HFFc6 (cell line): ENCODE measurements around the gene PHF3. TPM values are rescaled to one million over a fixed set of nuclear protein-coding genes. Genes with fewer than 3 reads are reported as not detected.

Source experiments
- DNase-seq: peaks from one replicate; pipeline ENCODE4 v3.0.0-alpha.2; 2018
- H3K27ac Mint-ChIP-seq: 2 replicates; pipeline ENCODE4 v1.8.0; 2020; ENCODE audit warnings: mild to moderate bottlenecking, mixed read lengths
- H3K27me3 Mint-ChIP-seq: 2 replicates; pipeline ENCODE4 v1.8.0; 2021; ENCODE audit warnings: mild to moderate bottlenecking, moderate library complexity, mixed read lengths; ENCODE audit not compliant: insufficient read depth
- H3K36me3 Mint-ChIP-seq: 2 replicates; pipeline ENCODE4 v1.8.0; 2021; ENCODE audit warnings: low read depth, mixed read lengths
- H3K4me1 Mint-ChIP-seq: 2 replicates; pipeline ENCODE4 v1.8.0; 2020; ENCODE audit warnings: low read depth, mixed read lengths
- H3K4me3 Mint-ChIP-seq: 2 replicates; pipeline ENCODE4 v1.8.0; 2020; ENCODE audit warnings: mild to moderate bottlenecking, moderate library complexity, mixed read lengths
- H3K9me3 Mint-ChIP-seq: 2 replicates; pipeline ENCODE4 v1.8.0; 2020; ENCODE audit warnings: mild to moderate bottlenecking, mixed read lengths
- total RNA-seq, 6 experiments: library from RNA; stranded (reverse); fragmentation: NEBNext Ultra II Directional; extraction: Animal tissue kit (Norgen Biotek cat#: 25700); gene quantifications; 2 replicates in 1 of 6; 3 replicates in 5 of 6; pipeline ENCODE4 v1.2.3, GENCODE V29; 2021
- TF ChIP-seq, protein P1 (sequence below): fragments of 200-600 bp; sonication (generic); IDR thresholded peaks from 2 replicates; pipeline ENCODE4 v1.5.0; 2021; ENCODE audit warnings: antibody characterized with exemption, mild to moderate bottlenecking

The PHF3 gene
- total RNA-seq, 6 experiments from 2014 or later, result 22.4 to 27.8 (median 26.2) TPM

- H3K4me1 Mint-ChIP-seq, result 0 out of 2 replicates have a peak, but pooled peaks cover 6% of the 10 kb centered on the region
- H3K4me3 Mint-ChIP-seq, result no peak overlapping the region
- H3K9me3 Mint-ChIP-seq, result no peaks in the 10 kb centered on the region
- peaks cover 14% of the 10 kb centered on the region for H3K27me3 Mint-ChIP-seq
- TF ChIP-seq, protein P1, sequence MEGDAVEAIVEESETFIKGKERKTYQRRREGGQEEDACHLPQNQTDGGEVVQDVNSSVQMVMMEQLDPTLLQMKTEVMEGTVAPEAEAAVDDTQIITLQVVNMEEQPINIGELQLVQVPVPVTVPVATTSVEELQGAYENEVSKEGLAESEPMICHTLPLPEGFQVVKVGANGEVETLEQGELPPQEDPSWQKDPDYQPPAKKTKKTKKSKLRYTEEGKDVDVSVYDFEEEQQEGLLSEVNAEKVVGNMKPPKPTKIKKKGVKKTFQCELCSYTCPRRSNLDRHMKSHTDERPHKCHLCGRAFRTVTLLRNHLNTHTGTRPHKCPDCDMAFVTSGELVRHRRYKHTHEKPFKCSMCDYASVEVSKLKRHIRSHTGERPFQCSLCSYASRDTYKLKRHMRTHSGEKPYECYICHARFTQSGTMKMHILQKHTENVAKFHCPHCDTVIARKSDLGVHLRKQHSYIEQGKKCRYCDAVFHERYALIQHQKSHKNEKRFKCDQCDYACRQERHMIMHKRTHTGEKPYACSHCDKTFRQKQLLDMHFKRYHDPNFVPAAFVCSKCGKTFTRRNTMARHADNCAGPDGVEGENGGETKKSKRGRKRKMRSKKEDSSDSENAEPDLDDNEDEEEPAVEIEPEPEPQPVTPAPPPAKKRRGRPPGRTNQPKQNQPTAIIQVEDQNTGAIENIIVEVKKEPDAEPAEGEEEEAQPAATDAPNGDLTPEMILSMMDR, result no peak
- DNase-seq, result no peak
- no peaks in the 10 kb centered on the region for H3K36me3 Mint-ChIP-seq
- H3K27ac Mint-ChIP-seq, result no peak overlapping the region
Observed at GRCh38 chr6:63611560-63611959, 24.0 kb upstream of the PHF3 start.

GRCh38 chr6:63615590-63615989 is 20.0 kb upstream of the PHF3 start:
- TF ChIP-seq, protein P1, result no peak
- no peaks in the 10 kb centered on the region for H3K36me3 Mint-ChIP-seq
- H3K27me3 Mint-ChIP-seq, result peaks cover 19% of the 10 kb centered on the region
- DNase-seq, result no peak
- no peak overlapping the region for H3K27ac Mint-ChIP-seq
- H3K4me3 Mint-ChIP-seq, result no peak overlapping the region
- no peaks in the 10 kb centered on the region for H3K9me3 Mint-ChIP-seq
- 0 out of 2 replicates have a peak, but pooled peaks cover 6% of the 10 kb centered on the region for H3K4me1 Mint-ChIP-seq

GRCh38 chr6:63624091-63624490 is 11.5 kb upstream of the PHF3 start:
- Mint-ChIP-seq H3K36me3 (no peaks in the 10 kb centered on the region), H3K4me3 (no peak overlapping the region), H3K4me1 (no peaks in the 10 kb centered on the region), H3K9me3 (no peaks in the 10 kb centered on the region), H3K27ac (no peak overlapping the region), H3K27me3 (peaks cover 13% of the 10 kb centered on the region)
- TF ChIP-seq, protein P1, result no peak
- no peak for DNase-seq

DNA sequence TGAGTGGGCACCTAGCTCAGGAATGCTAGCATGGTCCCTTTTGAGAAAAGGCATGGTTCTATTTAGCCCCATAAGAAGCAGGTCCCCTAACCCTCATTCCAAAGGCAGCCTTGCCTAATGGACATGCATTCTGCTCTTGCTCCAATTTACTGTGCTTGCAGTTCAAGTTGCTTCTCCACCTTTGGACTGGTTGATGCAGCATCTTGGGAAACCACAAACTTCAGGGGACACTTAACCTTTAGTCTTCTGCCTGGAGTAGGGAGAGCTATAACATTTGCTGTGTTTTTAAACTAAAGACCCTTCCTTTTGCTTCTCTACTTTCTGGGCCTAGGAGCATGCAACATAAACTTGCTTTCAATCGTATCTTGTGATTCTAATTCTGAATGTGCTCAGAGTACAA is 5.1 kb upstream of the PHF3 start:
- peaks cover 6% of the 10 kb centered on the region; the same call in 1 of the 2 replicates for H3K4me1 Mint-ChIP-seq
- DNase-seq, result no peak
- H3K9me3 Mint-ChIP-seq, result no peaks in the 10 kb centered on the region
- H3K36me3 Mint-ChIP-seq, result no peaks in the 10 kb centered on the region
- no peak overlapping the region for H3K4me3 Mint-ChIP-seq
- H3K27ac Mint-ChIP-seq, result no peak overlapping the region
- TF ChIP-seq, protein P1, result no peak
- H3K27me3 Mint-ChIP-seq, result peaks cover 23% of the 10 kb centered on the region

DNA sequence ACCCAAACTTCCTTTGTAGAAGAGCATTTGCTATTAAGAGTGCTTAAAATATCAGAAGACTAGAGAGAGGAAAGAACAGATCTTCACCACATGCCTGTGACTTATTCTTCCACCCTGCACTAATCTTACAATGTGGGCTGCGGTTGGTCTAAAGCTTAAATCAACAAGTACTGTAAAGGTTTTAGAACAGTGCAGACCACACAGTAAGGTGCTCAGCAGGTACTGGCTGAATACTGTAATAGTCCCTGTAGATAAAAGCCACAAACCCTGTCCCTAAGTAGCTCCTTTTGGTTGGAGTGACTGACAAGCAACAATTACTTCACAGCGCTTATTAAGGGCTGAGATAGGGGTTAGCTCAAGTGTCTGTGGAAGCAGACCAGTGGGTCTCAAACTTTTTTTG is 972 bp upstream of the PHF3 start:
- no peak overlapping the region for H3K27ac Mint-ChIP-seq
- TF ChIP-seq, protein P1, result no peak
- no peak for DNase-seq
- H3K4me3 Mint-ChIP-seq, result peak overlapping the region; percentile 93; the same call in 1 of the 2 replicates
- peaks cover 18% of the 10 kb centered on the region for H3K27me3 Mint-ChIP-seq
- no peaks in the 10 kb centered on the region for H3K9me3 Mint-ChIP-seq
- no peaks in the 10 kb centered on the region for H3K36me3 Mint-ChIP-seq
- peaks cover 32% of the 10 kb centered on the region for H3K4me1 Mint-ChIP-seq

GRCh38 chr6:63635215-63635587 is 401 bp upstream of the PHF3 start:
- H3K36me3 Mint-ChIP-seq, result no peaks in the 10 kb centered on the region
- H3K27me3 Mint-ChIP-seq, result peaks cover 16% of the 10 kb centered on the region; the same call in 1 of the 2 replicates
- no peak for DNase-seq
- H3K9me3 Mint-ChIP-seq, result no peaks in the 10 kb centered on the region
- TF ChIP-seq, protein P1, result no peak
- H3K4me3 Mint-ChIP-seq, result peak overlapping the region; percentile 93
- no peak overlapping the region for H3K27ac Mint-ChIP-seq
- peaks cover 37% of the 10 kb centered on the region for H3K4me1 Mint-ChIP-seq
